A673 (cell line): ENCODE data around the gene SLC27A4. TPM values are rescaled to one million over a fixed set of nuclear protein-coding genes. Genes with fewer than 3 reads are reported as not detected.
A peak's percentile ranks its signal among the peaks of the same experiment; 100 is the strongest.

Experiments used
- BruUV-seq: library from RNA; stranded (reverse); fragments of 400-500 nt; replicated peaks from 2 replicates; lab custom pipeline; 2021; lab: Mats Ljungman, UMichigan
- CTCF ChIA-PET: fragments of 300-600 bp; sonication (Branson Sonifier 250); formaldehyde crosslinking; loops from one replicate; lab custom pipeline; 2022; ENCODE audit warnings: antibody characterized with exemption; lab: Charles Lee
- POLR2A ChIA-PET: fragments of 300-600 bp; sonication (Branson Sonifier 250); formaldehyde crosslinking; loops from one replicate; lab custom pipeline; 2022; ENCODE audit warnings: antibody characterized with exemption; ENCODE audit not compliant: low non-redundant PET; lab: Charles Lee
- DNase-seq: peaks from one replicate; pipeline ENCODE4 v3.0.0-alpha.2; 2015; ENCODE audit warnings: low spot score
- H3K27ac ChIP-seq: fragments of 200-600 bp; sonication (generic); 2 replicates; pipeline ENCODE4 v1.5.1; 2016; ENCODE audit warnings: mixed run types, low read depth, mild to moderate bottlenecking, mixed read lengths, antibody characterized with exemption, low read length; ENCODE audit not compliant: poor library complexity, severe bottlenecking
- H3K27me3 ChIP-seq: fragments of 200-600 bp; sonication (generic); replicated peaks from 2 replicates; pipeline ENCODE4 v1.6.1; 2017; ENCODE audit warnings: mixed run types, low read depth, mild to moderate bottlenecking, mixed read lengths, antibody characterized with exemption, low read length; ENCODE audit not compliant: insufficient read depth, poor library complexity
- H3K36me3 ChIP-seq: fragments of 200-600 bp; sonication (generic); 2 replicates; pipeline ENCODE4 v1.6.1; 2016; ENCODE audit warnings: mixed run types, mild to moderate bottlenecking, mixed read lengths, antibody characterized with exemption, low read length; ENCODE audit not compliant: insufficient read depth, poor library complexity, severe bottlenecking
- H3K4me1 ChIP-seq: fragments of 200-600 bp; sonication (generic); 2 replicates; pipeline ENCODE4 v1.6.1; 2017; ENCODE audit warnings: mixed run types, mild to moderate bottlenecking, mixed read lengths, antibody characterized with exemption, low read length; ENCODE audit not compliant: insufficient read depth, poor library complexity, severe bottlenecking
- H3K4me3 ChIP-seq: fragments of 200-600 bp; sonication (generic); 2 replicates; pipeline ENCODE4 v1.5.1; 2016; ENCODE audit warnings: low read depth, mixed run types, mild to moderate bottlenecking, mixed read lengths, low read length; ENCODE audit not compliant: poor library complexity, severe bottlenecking
- H3K9me3 ChIP-seq: fragments of 200-600 bp; sonication (generic); 2 replicates; pipeline ENCODE4 v1.6.1; 2016; ENCODE audit warnings: mixed run types, low read depth, mild to moderate bottlenecking, mixed read lengths, antibody characterized with exemption, low read length; ENCODE audit not compliant: poor library complexity, severe bottlenecking
- CTCF ChIP-seq: fragments of 300-800, 200-600 bp; sonication (generic); conservative IDR thresholded peaks from 2 replicates; pipeline ENCODE4 v1.5.1; 2017; ENCODE audit warnings: low read depth, mild to moderate bottlenecking, antibody characterized with exemption, low read length, moderate library complexity, mixed read lengths
- EZH2 ChIP-seq: fragments of 200-600 bp; sonication (generic); IDR thresholded peaks from 2 replicates; pipeline ENCODE4 v1.6.1; 2017; ENCODE audit warnings: borderline replicate concordance, low read depth, mild to moderate bottlenecking, mixed read lengths, antibody characterized with exemption, low read length; ENCODE audit not compliant: poor library complexity, severe bottlenecking
- intact Hi-C: fragments of 100-400 bp; cut with micrococcal nuclease; formaldehyde crosslinking; loops from one replicate; pipeline ENCODE4 v1.10.0; 2022; ENCODE audit not compliant: unreplicated experiment
- total RNA-seq: library from RNA; stranded (reverse); gene quantifications from 2 replicates; pipeline ENCODE4 v1.2.3, GENCODE V29; 2021

SLC27A4 gene
- total RNA-seq, 1 experiment from 2014 or later = 39.1 TPM

DNA sequence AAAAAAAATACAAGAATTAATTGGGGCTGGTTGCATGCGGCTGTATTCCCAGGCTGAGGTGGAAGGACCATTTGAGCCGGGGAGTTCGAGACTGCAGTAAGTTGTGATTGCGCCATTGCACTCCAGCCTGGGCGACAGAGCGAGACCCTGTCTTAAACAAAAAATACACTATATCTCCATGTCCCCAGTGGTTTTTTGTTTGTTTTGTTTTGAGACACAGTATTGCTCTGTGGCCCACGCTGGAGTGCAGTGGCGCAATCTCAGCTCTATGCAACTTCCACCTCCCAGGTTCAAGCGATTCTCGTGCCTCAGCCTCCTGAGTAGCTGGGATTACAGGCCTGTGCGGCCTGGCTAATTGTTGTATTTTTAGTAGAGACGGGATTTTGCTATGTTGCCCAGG lies 16.5 kb upstream of the SLC27A4 start:
- H3K36me3 ChIP-seq = peaks cover 19% of the 10 kb centered on the region
- H3K27ac ChIP-seq = peak overlapping the region; percentile 98
- H3K27me3 ChIP-seq = no peaks in the 10 kb centered on the region
- peak overlapping the region; percentile 98 for H3K4me3 ChIP-seq
- intact Hi-C loops = no loop called here
- TF ChIP-seq EZH2 (no peak), CTCF (no peak)
- ChIA-PET POLR2A (no interaction called here), CTCF (no interaction called here)
- BruUV-seq = no TSS peak
- no peak for DNase-seq
- H3K4me1 ChIP-seq = peaks cover 13% of the 10 kb centered on the region
- no peaks in the 10 kb centered on the region for H3K9me3 ChIP-seq

DNA sequence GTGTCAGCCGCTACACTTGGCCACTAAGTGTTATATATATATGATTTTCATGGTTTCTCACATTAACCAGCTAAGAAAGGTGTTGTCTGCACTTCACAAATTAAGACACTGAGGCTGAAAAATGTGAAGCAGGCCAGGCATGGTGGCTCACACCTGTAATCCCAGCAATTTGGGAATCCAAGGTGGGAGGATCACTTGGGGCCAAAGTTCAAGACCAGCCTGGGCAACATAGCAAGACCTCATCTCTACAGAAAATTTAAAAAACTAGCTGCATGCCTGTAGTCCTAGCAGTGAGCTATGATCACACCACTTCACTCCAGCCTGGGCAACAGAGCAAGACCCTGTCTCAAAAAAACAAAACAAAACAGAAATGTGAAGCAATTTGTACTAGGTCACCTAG lies 15.9 kb upstream of the SLC27A4 start:
- H3K9me3 ChIP-seq = no peaks in the 10 kb centered on the region
- CTCF ChIA-PET = no interaction called here
- intact Hi-C loops = no loop called here
- no peak for TF ChIP-seq CTCF
- peaks cover 13% of the 10 kb centered on the region for H3K4me1 ChIP-seq
- H3K36me3 ChIP-seq = peaks cover 19% of the 10 kb centered on the region
- DNase-seq = no peak
- H3K27ac ChIP-seq = no peak overlapping the region
- POLR2A ChIA-PET = no interaction called here
- no peak overlapping the region for H3K4me3 ChIP-seq
- BruUV-seq = no TSS peak
- no peaks in the 10 kb centered on the region for H3K27me3 ChIP-seq

- intact Hi-C loops = no loop called here
- no peak for DNase-seq
- peaks cover 13% of the 10 kb centered on the region for H3K4me1 ChIP-seq
- no peak overlapping the region for H3K4me3 ChIP-seq
- no peaks in the 10 kb centered on the region for H3K9me3 ChIP-seq
- no peaks in the 10 kb centered on the region for H3K27me3 ChIP-seq
- BruUV-seq = no TSS peak
- TF ChIP-seq CTCF (no peak), EZH2 (no peak)
- ChIA-PET POLR2A (no interaction called here), CTCF (no interaction called here)
- no peak overlapping the region for H3K27ac ChIP-seq
- H3K36me3 ChIP-seq = peaks cover 19% of the 10 kb centered on the region
Observed at GRCh38 chr9:128325629-128326028, 14.7 kb upstream of the SLC27A4 start.
